Measurements from ENCODE around the gene SIRT4. TPM values are rescaled to one million over a fixed set of nuclear protein-coding genes. Genes with fewer than 3 reads are reported as not detected.

Gene SIRT4
- total and polyA plus RNA-seq, 2 of the 8 experiments (the other 6 are each of a cell fraction or from before 2014, with no cell fraction given) = 3.8 to 4.1 TPM

GRCh38 chr12:120292411-120292660 lies 9.8 kb upstream of the SIRT4 start:
- Histone ChIP-seq H2AFZ (ENCODE audit: low read length) (no peak overlapping the region), H3K79me2 (ENCODE audit: control insufficient read depth in 1 of 2, insufficient read depth in 2 of 2, low read length in 2 of 2) (no peaks in the 10 kb centered on the region), H3K4me2 (ENCODE audit: insufficient read depth in 1 of 2, low read depth in 2 of 2, low read length in 2 of 2) (peak overlapping the region; percentile 87 to 100), H3K23ac (ENCODE audit: insufficient read length) (no peak overlapping the region), H3K56ac (replicated peaks; ENCODE audit: insufficient read length, low read depth, low read length) (no peak overlapping the region), H4K8ac (ENCODE audit: extremely low read depth, insufficient read depth, low read length) (peak overlapping the region; percentile 98; the same call in 1 of the 2 replicates), H3K9me3 (ENCODE audit: insufficient read depth in 2 of 2, low read depth in 1 of 2, low read length in 1 of 2) (no peaks in the 10 kb centered on the region), H2AK5ac (ENCODE audit: low read depth, low read length) (peak overlapping the region; percentile 100; the same call in 1 of the 2 replicates), H4K5ac (ENCODE audit: insufficient read length, low read depth, low read length) (peak overlapping the region; percentile 35), H3K4me1 (replicated peaks in 1 of 4; ENCODE audit: control insufficient read depth in 3 of 4, insufficient read depth in 4 of 4, low read length in 3 of 4) (peaks cover 4% of the 10 kb centered on the region in 4 experiments; a peak in 6 of 7 replicates), H2BK120ac (replicated peaks; ENCODE audit: low read depth, low read length) (no peak overlapping the region), H2BK12ac (ENCODE audit: low read depth, low read length) (peak overlapping the region; percentile 92; the same call in 1 of the 2 replicates), H3K36me3 (ENCODE audit: control insufficient read depth in 2 of 4, insufficient read depth in 4 of 4, low read length in 3 of 4) (no peaks in the 10 kb centered on the region), H2BK5ac (ENCODE audit: low read depth, low read length) (peak overlapping the region; percentile 100), H3K79me1 (ENCODE audit: low read depth, low read length) (no peaks in the 10 kb centered on the region), H2BK20ac (ENCODE audit: low read length) (no peak overlapping the region), H2BK15ac (ENCODE audit: low read length) (no peak overlapping the region), H3K14ac (ENCODE audit: insufficient read length) (no peak overlapping the region), H3K4ac (replicated peaks; ENCODE audit: insufficient read length, low read depth, low read length) (no peak overlapping the region), H3K18ac (ENCODE audit: extremely low read depth, low read length) (no peak overlapping the region), H3K27ac (ENCODE audit: low read depth, low read length) (peak overlapping the region; percentile 100), H3K27me3 (replicated peaks in 1 of 4; ENCODE audit: control insufficient read depth in 3 of 4, extremely low read depth in 1 of 4, insufficient read depth in 3 of 4, low read length in 3 of 4) (no peaks in the 10 kb centered on the region), H3K23me2 (ENCODE audit: low read depth, low read length) (peaks cover 7% of the 10 kb centered on the region; the same call in 1 of the 2 replicates), H4K91ac (replicated peaks; ENCODE audit: insufficient read length, low read length) (no peak overlapping the region), H3K4me3 (ENCODE audit: extremely low read depth in 1 of 4, insufficient read depth in 2 of 4, low read depth in 3 of 4, low read length in 4 of 4) (peak overlapping the region; percentile 72 to 91 (median 73)), H3K9ac (replicated peaks in 1 of 4; ENCODE audit: extremely low read depth in 1 of 4, low read depth in 3 of 4, low read length in 3 of 4) (peak overlapping the region in 3 of 4 experiments; percentile 97 to 99 (median 98); a peak in 6 of 7 replicates), H4K20me1 (replicated peaks in 1 of 2; ENCODE audit: control insufficient read depth in 1 of 2, insufficient read depth in 2 of 2, low read length in 2 of 2) (no peaks in the 10 kb centered on the region)
- 2% methylated on average over 16 of the region's 17 CpGs; no CpG with 5 or more reads in 1 of the 2 experiments for WGBS, 2 experiments (ENCODE audit: extremely low coverage in 1 of 2, insufficient coverage in 1 of 2, insufficient read length in 1 of 2, insufficient replicate concordance in 2 of 2, low coverage in 1 of 2, low lambda C conversion rate in 2 of 2, missing lambda C conversion rate in 1 of 2)
- TF ChIP-seq ASH2L (IDR thresholded peaks at IDR 0.05; ENCODE audit: low read length) (peak; percentile 66), TAF1 (IDR thresholded peaks at IDR 0.05; ENCODE audit: low read depth, low read length) (0 out of 2 replicates have a peak, but pooled peaks have one; percentile 38), SIX5 (IDR thresholded peaks at IDR 0.05; ENCODE audit: low read depth, low read length) (no peak), NRF1 (IDR thresholded peaks at IDR 0.05; ENCODE audit: low read depth, low read length) (no peak)
- ChIA-PET CTCF (ENCODE audit: partially characterized antibody) (interaction anchor here (1.3 to 11.9 kb wide), 6 partner anchors 9 to 63 kb away, joined by 3 to 148 read pairs (median 9); partner anchors contain the start of gene PXN), POLR2A (ENCODE audit: partially characterized antibody) (interaction anchor here (0.8 to 67.0 kb wide), 46 partner anchors 8 to 415 kb away, joined by 3 to 4270 read pairs (median 7); partner anchors contain the start of genes BICDL1, CIT, COX6A1 and DYNLL1)
- FAIRE-seq (no peak), DNase-seq (ENCODE audit: low read depth in 1 of 2, low spot score in 2 of 2) (no peak)

Measured in H1 (cell line).